Activated CD8-positive, alpha-beta memory T cell treated with anti-CD3 and anti-CD28 coated beads, Interleukin-2, amount 50 U/mL, for 1 hour (primary cell): Measurements from ENCODE around the gene TMIE.

Experiments used
- DNase-seq: peaks from one replicate; pipeline ENCODE4 v3.0.0-alpha.2; 2020; ENCODE audit errors: extremely low read depth

Gene TMIE

DNA sequence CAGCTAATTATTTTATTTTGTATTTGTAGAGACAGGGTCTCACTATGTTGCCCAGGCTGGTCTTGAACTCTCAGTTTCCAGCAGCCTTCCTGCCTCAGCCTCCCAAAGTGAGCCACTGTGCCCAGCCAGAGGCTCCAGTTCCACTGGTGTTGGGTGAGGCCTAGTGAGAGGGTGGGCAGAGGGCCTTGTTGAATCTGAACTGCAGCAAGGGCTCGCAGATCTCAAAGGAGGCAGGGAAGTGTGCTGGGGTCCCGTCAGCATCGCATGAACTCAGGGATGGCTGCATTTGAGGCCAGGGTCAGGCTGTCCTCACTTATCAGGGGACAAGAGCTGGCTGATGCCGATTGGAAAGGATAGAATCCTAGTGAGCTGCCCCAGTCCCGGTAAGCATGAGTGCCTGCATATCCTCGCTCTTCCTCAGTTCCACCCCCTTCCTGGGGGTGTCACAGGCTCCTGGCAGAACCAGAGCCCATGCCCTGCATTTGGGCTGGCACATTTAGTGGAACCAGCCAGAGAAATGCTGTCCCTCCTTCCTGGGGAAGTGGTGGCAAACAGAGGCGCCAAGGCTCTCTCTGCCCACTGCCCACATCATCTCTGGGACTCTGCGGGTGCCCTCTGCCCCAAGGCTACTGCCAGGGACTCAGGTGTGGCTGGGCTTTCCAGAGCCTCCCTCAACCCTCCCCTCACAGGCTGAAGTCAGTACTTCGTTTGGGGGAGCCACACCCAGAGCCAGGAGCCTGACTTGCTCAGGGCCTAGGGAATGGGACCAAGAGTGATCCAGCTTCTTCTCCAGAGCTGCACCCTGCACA lies 31.8 kb upstream of the TMIE start:
- DNase-seq: no peak

DNA sequence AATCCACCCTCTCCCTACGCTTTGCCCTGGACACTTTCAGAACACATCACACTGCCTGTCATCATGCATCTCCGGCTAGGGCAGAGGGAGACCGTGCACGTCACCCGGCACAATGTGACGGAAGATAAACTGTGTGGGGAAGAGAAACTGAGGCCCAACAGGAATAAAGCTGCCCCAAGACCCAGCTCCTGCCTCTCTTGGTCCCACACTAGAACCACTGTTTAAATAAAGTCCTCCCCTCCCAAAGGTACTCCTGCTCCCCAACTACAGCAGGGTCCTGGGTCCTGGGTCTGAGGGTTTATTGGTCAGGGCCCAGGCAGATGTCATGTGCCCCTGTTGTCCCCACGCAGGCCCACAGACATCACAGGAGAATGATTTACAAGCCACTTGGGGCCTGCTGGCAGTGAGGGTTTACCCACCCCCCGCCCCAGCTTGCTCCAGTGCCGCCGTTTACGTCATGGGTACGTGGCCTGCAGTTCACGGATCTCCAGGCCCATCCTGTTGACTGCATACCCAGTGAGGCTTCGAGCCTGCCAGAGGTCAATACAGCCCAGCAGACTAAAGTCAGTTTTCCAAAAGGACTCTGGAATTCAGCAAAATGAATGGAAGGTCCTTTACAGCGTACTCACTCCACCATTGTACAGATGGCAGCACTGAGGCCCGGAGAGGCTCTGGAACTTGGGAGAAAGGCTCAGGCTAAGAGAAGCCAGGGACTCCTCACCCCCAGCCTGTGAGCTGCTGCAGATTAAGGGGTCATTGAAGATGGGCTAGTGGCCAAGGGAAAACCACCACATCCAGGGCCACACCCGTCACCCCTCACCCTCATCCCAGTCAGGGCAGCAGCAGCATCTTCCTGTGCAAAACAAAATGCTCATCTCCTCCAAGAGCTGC lies 30.9 kb upstream of the TMIE start:
- no peak for DNase-seq

GRCh38 chr3:46670891-46671427 lies 30.2 kb upstream of the TMIE start:
- DNase-seq: no peak

GRCh38 chr3:46671541-46672348 lies 29.4 kb upstream of the TMIE start:
- no peak for DNase-seq

GRCh38 chr3:46672349-46672695 lies 28.9 kb upstream of the TMIE start:
- DNase-seq: no peak

GRCh38 chr3:46673151-46674030 lies 27.8 kb upstream of the TMIE start:
- no peak for DNase-seq

- DNase-seq: no peak
Observed at GRCh38 chr3:46674031-46674845, 27.0 kb upstream of the TMIE start.

DNA sequence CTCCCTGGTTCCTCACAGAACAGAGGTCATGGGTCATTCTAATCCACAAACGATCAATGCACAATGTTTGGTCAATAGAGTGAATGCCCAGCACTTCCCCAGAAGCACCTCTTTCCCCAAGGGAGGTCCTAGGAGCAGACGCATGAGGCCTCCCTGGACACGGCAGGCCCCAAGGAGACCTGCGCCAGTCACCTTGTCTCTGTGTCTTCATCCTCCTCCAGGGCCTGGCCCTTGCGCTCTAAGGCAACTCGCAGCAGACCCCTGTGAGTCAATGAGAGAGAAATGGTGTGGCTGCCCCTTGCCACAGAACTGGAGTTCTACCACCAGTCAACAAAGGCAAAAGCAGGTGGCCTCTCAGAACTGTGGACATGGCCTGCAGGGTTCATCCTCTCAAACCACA lies 25.8 kb upstream of the TMIE start:
- DNase-seq: no peak

GRCh38 chr3:46675843-46676567 lies 25.2 kb upstream of the TMIE start:
- no peak for DNase-seq

DNA sequence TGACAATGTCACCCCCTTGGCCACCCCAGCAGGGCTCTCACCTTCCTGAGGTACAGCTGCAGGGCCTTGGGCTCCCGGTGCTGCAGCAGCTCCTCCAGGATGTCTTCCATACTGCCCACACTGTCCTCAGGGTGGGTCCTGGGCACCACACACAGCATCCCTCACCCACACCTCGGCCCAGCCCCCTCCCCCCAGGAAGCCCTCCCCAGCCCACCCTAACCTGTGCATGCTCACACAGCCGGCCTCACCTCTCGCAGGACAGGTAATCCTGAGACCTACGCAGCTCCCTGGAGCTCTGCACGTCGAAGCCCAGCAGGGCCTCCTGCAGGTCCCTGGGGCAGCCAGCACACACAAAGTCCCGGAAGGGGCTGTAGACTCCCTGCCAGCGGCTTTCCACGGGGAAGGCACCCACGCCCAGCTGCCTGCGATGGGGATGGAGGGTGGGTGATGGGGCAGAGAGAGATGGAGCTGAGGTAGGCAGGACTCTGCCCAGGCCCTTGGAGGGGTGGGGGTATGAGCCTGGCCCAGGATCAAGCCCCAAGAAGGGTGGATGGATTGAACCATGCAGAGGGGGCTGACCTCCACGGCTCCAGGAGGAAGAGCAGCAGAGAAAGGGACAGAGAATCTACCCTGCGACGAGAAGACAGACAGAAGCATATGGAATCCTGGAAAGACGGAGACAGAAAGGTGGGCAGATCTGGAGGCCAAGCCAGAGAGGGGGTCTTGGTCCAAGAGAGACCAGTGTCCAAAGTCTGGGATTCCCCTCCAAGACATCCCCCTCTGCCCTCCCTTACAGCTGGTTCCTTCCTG lies 24.4 kb upstream of the TMIE start:
- no peak for DNase-seq

DNA sequence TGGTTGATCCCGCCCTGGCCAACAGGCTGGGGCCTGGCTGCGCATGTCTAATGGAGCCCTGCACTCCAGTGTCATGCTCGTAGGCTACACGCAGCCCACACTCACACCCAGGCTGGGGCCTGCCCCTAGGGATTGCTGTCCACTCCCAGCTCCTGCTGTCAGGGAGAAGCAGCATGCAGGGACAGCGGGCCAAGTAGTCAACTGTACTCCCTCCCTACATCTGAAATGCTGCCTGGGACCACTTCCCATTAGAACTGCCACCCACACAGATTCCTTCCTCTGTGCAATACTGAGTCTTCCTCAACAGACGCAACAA lies 23.8 kb upstream of the TMIE start:
- DNase-seq: no peak

GRCh38 chr3:46678280-46678679 lies 22.9 kb upstream of the TMIE start:
- DNase-seq: no peak

DNA sequence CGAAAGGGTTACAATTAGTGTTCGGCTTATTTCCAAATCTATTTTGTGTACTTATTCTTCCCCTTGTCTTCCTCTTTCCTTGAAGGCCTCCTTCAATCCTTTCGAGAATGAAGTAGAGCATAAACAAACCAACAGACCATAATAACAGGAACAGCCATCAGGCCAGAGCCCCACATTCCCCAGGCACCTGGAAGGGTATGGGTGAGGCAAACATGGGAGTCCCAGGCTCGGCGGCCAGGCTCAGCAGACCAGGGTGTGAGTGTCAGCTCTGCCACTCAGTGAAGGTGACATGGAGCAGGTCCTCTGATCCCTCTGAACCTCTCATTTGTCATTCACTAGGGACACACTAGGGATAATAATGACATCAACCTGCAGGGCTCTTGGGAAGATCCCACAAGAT lies 21.5 kb upstream of the TMIE start:
- no peak for DNase-seq

- no peak for DNase-seq
Observed at GRCh38 chr3:46680298-46680826, 20.8 kb upstream of the TMIE start.

DNA sequence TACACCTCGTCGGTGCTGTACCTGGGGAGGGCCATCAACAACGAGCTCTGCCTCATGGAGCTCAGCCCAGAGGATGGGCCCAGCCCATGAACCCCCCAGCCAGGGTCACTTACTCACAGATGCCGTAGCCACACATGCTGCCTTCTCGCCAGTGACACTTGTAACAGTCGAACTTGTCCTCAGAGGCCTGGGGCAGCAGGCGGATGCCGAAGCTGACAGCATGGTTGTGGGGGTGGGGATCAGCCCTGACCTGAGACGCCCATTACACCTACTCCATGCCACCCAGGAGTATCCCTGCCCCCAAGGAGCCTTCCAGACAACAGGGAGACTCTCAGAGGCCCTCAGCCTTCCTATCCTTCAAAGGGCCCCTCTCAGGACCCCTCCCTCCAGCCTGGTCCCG lies 19.8 kb upstream of the TMIE start:
- DNase-seq: no peak

DNA sequence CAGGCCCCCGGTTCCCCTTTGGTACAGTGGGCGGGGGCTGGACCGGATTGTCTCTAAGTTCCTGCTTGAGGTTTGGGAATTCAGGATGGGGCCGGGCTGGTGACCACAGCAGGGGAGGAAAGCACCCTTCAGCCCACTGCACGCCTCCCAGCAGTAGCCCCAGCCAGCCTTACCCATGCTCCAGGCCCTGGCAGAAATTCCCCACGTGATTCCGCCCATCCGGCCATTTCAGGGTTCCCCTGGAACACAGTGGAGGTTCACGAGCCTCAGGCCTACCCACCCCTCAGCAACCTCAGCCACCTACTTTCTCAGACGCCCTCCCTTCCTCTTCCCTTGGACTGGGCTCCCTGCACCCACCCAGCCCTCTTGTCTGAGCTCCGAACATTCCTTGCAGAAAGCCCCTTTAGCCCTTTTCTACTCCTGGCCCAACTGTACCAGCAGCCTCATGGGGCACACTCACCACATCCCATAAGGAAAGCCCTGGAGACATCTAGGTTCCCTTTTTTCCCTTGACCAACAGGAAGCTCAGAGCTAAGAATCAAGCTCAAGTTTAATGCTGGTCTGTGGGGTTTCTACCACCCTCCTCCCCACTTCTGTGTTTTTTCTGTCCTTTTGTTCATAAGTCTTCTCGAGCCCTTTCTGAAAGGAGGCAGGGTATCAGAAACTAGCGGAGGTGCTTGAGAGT lies 19.2 kb upstream of the TMIE start:
- DNase-seq: no peak

GRCh38 chr3:46682974-46683373 lies 18.2 kb upstream of the TMIE start:
- DNase-seq: no peak

DNA sequence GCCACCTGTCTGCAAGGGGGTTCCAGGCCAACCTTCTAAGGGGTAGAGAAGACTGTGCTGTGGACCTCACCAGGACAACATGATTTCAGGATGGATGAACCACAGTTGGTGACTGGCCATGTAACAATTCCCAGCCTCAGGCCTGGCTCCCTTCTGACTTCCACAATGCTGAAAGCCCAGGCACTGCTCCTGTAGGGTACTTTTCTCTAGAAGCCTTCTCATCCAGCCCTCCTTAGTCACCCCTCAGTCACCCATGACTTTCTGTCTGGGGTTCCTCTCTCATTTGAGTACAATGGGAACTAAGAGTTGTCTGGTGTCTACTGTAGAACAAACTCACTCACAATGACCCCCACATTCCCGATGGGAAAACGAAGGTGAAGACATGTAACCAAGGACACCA lies 16.3 kb upstream of the TMIE start:
- no peak for DNase-seq
